ENCODE results near the gene EXOC7.
A peak's percentile ranks its signal among the peaks of the same experiment; 100 is the strongest.
"Not testable (repeated sequence)": the region's sequence is repeated elsewhere in the genome, so short reads cannot be mapped to it uniquely, and the experiment has no call there.

EXOC7 gene

DNA sequence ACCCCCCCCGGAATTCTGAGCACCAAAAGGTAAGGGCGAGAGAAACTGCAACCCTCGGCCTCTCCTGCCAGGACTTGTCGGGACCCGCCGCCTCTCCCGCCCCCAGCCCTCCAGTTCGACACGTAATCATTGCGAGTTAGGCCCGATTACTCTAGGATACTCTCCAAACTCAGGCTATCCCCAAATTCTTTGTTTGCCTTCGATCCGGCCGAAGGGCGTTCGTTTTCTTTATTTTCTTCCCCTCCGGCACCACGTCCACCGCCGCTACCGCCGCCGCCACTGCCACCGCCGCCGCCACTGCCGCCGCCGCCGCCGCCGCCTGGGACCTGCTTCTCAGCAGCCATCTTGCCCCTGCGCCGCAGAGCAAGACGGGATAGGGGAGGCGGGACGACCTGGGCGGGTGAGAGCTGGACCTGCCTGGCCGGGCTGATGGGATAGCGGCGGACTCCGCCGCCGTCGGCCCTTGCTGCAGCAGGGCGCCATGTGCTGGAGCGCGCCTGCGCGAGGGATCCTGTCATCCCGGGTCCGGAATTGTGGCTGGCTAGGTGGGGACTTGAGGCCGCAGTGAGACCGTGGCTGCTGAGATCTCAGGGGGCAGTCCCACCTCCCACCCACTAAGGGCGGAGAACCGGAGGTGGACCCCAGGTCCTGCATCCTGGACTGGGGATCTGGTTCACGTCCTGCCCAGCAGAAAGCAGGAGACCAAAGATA lies 31.3 kb downstream of the EXOC7 start, which contains the start of gene SRP68:
SRP68 (minus strand) TSS at position 370 of the 711 bp plus-strand sequence; CDS start at position 344, 26 bp downstream.
- DNase-seq: peak; percentile 96

DNA sequence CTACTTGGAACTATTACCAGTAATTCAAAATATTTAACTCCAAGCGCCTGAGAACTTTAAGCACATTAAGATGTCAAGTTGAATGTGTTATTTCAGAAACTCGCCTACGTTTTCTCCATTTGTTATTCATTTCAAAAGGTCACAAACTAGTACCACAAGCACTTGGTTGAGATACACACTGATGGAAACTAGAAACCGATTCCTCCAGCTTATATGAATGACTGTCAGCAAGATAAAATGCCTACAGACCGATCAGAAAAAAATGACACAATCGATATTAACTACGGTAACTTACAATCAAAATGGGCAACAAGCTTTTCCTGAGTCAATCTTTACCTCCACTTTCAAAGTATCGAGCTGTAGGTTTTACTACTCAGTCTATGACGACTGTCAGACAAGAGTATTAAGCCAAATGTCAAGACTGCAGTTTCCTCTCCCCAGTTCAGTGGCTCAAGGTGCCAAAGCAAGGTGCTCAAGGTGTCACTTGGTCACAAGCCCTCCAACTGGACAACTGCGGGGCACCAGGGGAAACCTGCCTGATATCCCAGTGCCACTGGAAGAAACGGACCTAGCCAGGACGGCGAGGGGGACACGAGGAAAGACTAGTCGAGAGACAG lies 31.9 kb downstream of the EXOC7 start:
- no peak for DNase-seq

DNA sequence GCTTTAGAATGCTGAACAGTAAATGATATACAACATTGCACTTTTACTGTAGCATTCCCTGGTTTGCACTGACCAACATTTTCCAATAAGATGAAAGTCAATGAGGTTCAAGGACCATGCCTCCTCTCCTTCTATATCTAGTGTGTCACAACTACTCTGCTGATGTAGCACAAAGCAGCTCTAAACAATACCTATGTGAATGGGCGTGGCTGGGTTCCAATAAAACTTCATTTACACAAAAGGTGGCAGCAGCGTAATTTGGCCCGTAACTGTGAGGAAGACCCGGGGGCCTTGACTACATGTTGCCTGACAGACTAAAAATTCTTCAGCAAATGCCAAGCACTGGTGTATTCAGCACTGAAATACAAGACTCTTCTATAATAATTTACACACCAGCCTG lies 37.8 kb downstream of the EXOC7 start:
- DNase-seq: no peak

DNA sequence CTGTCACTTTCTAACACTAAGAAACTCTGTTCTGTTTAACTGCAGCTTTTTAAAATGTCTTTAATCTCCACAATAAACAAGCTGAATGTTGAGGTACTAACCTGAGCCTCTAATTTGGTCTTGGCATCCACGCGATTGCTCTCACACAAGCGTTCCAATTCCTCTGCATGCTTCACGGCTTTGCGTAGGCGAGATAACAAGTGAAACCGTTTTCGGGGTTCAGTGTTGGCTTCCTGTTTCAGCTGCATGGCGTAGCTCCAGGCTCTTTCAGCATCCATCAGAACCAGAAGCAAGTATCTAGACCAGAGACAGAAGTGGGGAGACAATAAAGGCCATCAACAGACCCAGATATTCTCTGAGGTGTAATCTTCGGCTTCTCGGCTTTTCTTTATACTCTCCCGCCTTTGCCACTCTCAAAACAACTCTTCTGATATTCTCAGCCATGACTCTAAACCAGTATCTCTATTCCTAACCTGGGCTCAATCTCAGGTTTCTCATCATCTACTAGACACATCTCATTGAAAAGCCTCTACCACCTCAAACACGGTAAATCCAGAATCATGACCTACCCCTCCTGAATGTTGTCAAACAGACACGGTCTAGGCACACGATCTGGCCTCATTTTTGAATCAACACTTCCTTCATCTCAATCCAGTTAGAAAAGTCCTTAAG lies 39.6 kb downstream of the EXOC7 start:
- DNase-seq: no peak

DNA sequence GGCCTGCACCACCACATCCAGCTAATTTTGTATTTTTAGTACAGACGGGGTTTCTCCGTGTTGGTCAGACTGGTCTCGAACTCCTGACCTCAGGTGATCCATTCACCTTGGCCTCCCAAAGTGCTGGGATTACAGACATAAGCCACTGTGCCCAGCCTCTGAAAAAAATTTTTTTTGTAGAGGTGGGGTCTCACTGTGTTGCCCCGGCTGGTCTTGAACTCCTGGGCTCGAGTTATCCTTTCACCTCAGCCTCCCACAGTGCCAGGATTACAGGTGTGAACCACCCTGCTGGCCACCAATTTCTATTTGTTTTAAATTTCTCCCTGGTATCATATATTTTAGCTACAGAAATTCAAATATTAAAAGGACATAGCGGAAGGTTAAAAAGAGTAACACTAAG lies 45.3 kb downstream of the EXOC7 start:
- DNase-seq: not testable (repeated sequence)

DNA sequence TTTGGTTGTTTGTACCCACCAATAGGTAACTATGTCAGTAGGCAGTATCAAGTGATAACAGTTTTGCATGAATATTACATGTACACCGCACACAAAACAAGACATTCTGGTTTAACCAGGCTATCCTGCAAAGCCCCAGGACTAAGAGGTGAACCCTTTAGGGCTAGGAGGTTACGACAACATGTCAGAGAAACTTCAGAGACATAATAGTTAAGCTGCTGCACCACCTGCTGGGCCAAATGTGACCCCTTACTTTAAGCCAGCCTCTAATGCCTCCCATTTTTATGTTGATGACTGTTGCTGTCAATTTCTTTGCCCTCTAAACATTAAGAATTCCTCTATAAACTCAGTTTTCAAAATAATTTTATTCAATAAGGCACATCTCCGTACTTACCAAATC lies 46.7 kb downstream of the EXOC7 start:
- DNase-seq: no peak

DNA sequence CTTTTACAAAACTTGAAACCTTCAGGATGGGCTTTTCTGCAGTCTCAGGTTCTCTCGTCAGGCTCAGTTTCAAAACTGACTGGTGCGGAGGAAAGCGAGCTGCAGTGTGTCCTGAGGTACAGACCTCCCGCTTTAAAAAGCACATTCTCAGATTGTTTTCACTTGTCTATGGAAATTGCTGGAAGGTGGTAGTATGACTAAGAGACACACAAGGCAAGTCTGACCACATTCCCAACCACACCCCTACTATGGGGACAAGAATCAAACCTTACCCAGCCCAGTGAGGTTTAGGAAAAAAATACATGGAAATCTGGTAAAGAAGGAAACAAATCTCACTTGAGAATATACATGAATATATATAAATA lies 49.5 kb downstream of the EXOC7 start:
- DNase-seq: no peak

DNA sequence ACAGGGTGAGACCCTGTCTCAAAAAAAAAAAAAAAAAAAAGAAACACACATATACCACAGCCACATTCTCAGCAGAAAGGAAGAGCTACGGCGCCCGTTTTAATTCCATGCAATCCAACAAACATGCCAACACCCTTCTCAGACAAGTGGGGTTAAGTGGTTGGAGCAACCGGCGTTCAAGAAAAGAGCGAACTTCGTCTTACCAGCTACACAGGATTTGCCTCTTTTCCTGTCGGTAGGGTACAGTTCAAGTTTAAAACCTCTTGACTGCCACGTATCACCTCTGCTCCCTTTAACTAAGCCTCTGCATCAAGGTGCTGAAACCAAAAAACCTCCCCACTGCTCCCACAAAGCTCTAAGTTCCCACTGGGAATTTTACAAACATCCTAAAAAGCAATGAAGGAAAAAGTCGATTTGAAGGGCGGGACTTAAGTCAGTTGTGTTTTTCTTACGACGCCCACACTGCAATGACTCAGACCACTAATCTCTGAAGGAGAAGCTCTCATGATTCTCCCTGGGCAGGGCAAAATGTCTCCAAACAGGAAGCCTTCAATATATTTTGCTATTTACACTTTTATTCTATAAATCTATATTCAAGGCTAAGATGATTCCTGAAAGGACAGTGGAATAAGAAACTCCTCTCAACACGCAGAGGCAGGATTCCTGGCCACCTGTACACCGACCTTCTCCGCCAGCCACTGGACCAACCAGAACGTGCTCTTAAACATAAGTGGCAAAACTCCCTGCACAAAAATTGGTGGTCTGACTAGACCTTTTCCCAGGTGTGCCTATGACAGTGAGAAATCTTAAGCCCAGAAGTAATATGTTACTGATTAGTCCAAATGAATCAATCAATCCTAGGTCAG lies 50.1 kb downstream of the EXOC7 start:
- DNase-seq: no peak

DNA sequence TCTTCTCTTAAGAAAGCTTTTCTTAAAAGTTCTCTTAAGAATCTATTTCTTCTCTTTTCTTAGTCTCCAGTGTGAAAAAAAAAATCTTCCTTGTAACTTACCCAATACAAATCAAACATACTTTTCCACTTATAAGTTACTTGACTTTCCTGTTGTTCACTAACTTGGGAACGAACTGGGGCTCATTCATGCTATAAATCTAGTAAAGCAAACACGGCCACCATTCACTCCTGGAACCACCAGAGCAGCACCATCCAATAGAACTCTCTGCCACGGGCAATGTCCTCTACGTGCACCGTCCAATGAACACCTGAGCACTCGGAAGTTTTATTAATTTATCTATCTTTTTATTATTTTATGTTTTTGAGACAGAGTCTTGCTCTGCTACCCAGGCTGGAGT lies 52.0 kb downstream of the EXOC7 start:
- DNase-seq: no peak

DNA sequence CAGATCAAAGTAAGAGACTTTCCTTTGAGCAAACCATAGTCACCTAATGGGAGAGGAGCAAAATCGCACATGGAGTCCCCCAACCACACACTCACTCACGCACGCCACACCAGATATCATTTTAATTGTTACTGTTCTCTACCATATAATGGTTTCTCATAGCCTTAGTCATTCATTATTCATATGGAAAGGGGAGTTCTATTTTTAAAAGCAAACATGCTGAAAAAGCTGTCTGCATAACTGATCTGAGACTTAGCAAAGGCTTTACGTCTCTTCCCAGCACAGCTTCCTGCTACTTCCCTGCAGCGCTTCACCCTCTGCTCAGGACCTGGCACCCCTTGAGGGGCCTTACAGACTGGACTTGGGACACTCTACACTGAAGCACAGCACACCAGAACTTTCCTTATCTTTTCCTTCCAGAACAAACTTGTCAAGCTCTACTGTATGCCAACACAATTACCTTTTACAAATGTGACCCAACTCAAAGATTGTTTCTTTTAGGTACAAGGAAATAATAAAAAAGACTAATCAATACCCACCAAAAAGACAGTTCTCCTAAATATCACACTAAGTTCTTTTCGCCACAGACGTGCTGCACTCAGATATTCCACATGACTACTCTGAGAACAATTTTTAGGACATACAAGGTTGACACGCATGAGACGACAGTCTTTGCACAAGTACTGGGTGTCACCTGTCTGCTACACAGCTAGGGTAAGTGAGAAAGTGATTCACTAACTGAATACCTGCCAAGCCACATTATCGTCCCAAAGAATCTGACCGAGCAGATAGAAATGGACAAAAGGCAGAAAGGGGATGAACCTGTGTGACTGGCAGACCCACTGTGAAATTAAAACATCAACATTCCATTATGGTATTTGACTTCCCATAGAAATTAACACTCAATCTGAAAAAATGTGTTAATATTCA lies 52.8 kb downstream of the EXOC7 start:
- no peak for DNase-seq

DNA sequence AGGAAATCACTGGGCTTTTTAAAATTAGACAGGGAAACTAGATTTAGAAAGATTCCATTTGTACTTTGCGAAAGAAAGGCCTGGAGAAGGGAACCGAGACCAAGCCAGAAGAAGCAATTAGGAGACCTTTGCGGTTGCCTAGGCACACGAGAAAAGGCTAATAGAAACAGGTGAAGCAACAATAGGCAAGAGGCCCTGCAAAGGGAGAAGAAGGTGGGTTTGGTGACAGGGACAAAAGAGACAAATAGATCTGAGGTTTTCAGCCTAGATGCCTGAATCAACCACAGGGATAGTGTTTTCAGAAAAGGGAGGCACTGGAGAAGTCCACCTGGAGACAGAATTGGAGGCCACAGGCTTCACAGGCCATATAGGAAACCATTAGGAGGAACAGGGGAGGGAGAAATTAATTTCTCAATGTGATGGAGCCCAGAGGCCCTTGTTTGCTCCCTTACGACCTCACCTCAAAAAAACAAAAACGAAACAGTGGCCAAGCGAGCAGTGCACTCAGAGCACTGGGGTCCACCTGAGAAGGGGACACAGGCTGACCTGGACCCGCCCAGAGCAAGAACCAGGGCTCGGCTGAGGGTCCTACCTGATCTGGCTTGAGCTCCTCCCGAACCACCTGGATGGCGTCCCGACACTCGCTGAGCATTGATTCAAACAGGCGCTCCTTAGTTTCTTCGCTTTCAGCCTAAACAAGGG lies 53.6 kb downstream of the EXOC7 start:
- no peak for DNase-seq

DNA sequence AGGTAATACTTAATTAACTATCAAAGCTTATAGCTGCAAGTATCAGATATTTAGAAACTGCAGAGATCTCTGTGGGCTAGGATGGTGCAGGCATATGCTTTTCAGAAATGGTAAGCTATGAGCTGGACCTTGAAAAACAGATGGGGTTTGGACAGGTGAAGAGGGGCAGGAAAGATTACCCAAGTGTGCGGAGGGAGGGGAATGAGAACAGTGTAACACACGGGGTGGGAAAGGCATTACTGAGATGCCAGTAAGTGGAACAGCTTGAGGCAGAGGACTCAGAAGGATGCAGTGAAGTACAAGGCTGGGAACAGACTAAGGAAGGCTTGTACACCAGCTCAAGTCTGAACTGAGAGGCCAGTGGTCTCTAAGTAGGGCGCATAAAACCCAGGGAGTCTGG lies 54.3 kb downstream of the EXOC7 start:
- DNase-seq: no peak

DNA sequence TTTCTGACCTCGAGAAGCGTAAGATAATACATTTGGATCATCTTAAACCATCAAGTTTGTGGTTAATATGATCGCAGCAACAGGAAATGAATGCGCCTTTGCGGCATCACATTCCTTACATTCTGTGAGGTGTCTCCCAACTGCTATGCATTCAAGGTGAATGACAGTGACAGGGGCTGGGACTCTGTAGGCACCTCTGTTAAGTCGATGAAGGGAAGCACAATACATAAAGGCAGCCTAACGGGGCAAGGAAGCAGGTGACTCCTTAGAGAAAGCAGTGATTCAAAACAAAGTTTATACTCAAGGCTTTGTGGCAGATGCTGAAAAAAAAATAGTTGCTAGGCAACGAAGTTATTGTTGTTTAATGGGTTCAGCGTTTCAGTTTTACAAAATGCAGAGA lies 54.9 kb downstream of the EXOC7 start:
- DNase-seq: no peak

DNA sequence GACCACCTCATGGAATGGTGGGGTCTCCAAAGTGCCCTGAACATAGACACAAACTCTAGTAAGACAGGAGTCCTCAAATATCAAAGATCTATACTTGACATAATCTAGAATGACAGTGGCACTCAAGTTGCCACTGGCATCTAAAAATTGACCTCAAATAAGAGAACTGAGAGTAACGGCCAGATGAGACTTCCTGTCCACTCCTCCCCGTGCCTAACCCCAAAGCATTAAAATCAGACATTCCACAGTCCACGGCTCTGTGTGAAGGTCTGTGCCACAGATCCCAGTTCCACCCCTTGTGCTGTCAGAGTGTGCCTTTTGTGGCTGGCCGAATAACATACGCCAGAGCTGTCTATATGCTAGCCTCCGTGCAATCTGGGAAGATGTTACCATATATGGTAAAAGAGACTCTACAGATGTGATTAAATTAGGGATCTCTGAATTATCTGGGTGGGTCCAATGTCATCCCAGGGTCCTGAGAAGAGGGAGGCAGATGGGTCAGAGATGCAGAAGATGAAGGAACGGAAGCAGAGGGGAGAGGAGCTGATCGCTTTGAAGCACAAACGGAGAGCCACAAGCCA lies 55.5 kb downstream of the EXOC7 start:
- no peak for DNase-seq

DNA sequence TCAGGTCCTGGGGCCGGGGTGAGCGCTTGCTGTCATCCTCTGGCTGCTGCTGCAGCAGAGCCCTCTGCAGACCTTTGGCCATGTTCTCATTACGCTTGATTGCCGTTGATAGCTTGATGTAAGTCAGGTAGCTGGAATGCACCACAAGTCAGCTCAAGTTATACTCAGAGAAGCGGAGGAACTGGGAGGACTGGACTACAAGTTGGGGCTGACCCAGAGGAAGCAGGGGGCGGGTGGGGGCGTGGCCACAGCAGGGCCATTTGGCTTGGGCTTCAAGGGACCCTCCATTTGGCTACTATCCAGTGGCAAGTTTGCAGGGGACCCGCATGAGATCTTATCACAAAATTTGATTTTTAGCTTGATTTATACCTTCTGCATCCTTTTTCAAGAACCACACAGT lies 57.5 kb downstream of the EXOC7 start:
- no peak for DNase-seq

DNA sequence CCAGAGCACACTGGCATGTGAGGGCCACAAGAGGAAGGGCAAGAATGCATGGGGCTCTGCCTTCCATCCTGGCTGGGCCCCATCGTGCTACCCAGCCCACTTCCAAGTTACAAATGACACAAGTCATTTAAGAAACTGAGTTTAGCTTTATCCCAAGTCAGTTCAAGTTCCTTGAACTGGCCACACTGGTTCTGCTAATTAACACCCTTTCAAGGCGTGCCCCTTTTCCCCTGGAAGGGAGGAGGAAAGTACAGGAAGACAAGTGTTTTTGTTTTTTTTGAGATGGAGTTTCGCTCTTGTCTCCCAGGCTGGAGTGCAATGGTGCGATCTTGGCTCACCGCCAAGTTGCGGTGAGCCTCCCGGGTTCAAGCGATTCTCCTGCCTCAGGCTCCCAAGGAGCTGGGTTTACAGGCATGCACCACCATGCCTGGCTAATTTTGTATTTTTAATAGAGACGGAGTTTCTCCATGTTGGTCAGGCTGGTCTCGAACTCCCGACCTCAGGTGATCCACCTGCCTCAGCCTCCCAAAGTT lies 59.0 kb downstream of the EXOC7 start:
- DNase-seq: not testable (repeated sequence)

DNA sequence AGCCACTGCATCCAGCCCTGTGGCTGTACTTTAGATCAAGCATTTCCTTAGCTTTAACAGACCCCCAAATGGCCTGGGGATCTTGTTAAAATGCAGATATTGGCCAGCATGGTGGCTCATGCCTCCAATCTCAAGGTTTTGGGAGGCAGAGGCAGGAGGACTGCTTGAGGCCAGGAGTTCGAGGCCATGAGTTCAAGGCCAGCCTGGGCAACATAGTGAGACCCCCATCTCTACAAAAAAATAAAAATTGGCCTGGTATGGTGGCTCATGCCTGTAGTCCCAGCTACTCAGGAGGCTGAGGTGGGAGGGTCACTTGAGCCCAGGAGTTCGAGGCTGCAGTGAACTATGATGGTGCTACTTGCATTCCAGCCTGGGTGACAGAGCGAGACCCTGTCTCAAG lies 60.7 kb downstream of the EXOC7 start:
- DNase-seq: not testable (repeated sequence)

DNA sequence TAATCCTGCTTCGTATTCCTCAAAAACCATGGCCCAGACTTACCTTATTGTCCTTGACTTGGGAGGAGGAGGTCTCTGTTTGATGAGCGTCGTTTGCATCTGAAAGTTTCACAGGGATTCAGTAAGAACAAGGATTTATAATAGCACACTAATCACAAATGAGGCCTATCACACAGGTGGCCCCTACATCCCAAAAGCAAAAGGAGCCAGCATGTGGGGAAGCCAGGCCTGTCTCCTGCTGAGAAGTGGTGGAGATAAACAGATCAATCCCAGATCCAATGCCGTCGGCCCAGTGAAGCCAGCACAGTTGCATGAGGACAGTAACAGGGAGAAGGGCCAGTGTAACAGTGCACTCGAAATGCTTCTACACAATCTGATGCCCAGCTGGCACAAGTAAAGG lies 63.2 kb downstream of the EXOC7 start:
- no peak for DNase-seq

DNA sequence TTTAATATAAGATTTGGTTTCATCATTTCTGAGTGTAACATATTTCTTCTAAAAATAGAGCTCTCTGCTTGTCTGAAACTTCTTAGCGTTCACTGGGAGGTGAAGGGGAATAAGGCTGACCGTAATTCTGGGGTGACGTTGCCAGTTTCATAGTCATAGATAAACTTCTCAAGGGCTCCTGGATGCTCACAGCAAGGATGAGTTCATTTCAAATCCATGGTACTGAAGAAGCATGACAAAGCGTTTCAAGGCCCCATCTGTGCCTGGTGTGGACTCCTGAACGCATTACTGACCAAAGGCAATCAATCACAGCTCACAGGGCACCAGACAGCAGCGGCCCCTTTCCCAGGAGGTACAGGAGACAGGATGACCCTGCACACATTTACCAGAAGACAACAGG lies 64.5 kb downstream of the EXOC7 start:
- DNase-seq: peak; percentile 44

DNA sequence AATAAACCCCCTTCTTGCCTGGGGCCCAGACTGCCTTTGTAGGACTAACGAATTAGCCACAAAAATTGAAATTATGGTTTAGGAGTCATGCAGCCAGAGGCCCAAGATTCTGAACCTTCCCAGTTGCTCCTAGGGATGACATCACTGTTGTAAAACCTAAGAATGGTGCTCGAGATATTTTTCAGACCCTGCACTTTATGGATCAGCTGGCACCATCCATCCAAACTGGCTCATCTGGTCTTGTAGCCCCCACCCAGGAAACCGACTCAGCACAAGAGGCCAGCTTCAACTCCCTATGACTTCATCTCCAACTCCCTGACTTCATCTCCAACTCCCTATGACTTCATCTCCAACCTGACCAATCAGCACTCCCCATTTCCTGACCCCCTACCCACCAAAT lies 65.5 kb downstream of the EXOC7 start:
- no peak for DNase-seq

Data from NCI-H82 (cell line).